HT-29 (cell line): Measurements from ENCODE around the gene CACNB1. TPM values are rescaled to one million over a fixed set of nuclear protein-coding genes. Genes with fewer than 3 reads are reported as not detected.

Experiments
- DNase-seq: peaks from one replicate; pipeline ENCODE4 v3.0.0-alpha.2; 2015; ENCODE audit warnings: low spot score
- total RNA-seq: library from RNA; depleted of rRNA; stranded (reverse); fragments of >200 nt; shearing (Covaris generic); gene quantifications from 2 replicates; pipeline ENCODE4 v1.2.3, GENCODE V29; 2014; rRNA removed

Gene CACNB1
- total RNA-seq, 1 experiment from 2014 or later = 6.5 TPM

GRCh38 chr17:39125143-39125875, 72.2 kb downstream of the CACNB1 start:
- no peak for DNase-seq

- no peak for DNase-seq
Observed at GRCh38 chr17:39123627-39124026, 73.8 kb downstream of the CACNB1 start.

Other genes with a start within 250 kb of the CACNB1 start
- gene FBXO47, start 230.3 kb downstream of the CACNB1 start, total RNA-seq = not detected in 2 replicates
- gene PLXDC1, start 46.0 kb downstream of the CACNB1 start, total RNA-seq = not detected in 2 replicates
- gene ARL5C, start 31.5 kb downstream of the CACNB1 start, total RNA-seq = not detected in 2 replicates
- 2,436 and 2,711 TPM in 2 replicates for gene RPL19, start 2.6 kb upstream of the CACNB1 start, total RNA-seq
- 0.28 TPM in 1 of 2 replicates, not detected in the other for gene STAC2, start 28.3 kb upstream of the CACNB1 start, total RNA-seq
- 3.3 and 4.7 TPM in 2 replicates for gene FBXL20, start 204.0 kb upstream of the CACNB1 start, total RNA-seq